ENCODE results near the gene C9orf152.

GRCh38 chr9:110191615-110192014, 16.3 kb downstream of the C9orf152 start:
- no peak for TF ChIP-seq CTCF (IDR thresholded peaks at IDR 0.05)
- no peak for TF ChIP-seq ZFX (IDR thresholded peaks at IDR 0.05; ENCODE audit: borderline replicate concordance)

Measured in 22Rv1 (cell line).